Adrenal gland (tissue), 5 donors: ENCODE data around the gene RBM33.

Experiments
- CTCF ChIP-seq, 6 experiments: fragments of 450-650 bp in 4 of 6; fragments of 200-600 bp in 2 of 6; sonication (generic) in 1 of 6; IDR thresholded peaks; 1 replicate in 5 of 6; 2 replicates in 1 of 6; pipeline versions ENCODE4 v1.5.1 to v1.8.0; 2016 to 2021; ENCODE audit warnings: antibody characterized with exemption in 6 of 6, mild to moderate bottlenecking in 2 of 6, moderate library complexity in 1 of 6
- POLR2A ChIP-seq, 2 donors: fragments of 450-650 bp; IDR thresholded peaks; one replicate each; pipeline ENCODE4 v1.6.1; 2017; ENCODE audit warnings: antibody characterized with exemption in 2 of 2, mild to moderate bottlenecking in 2 of 2, moderate library complexity in 1 of 2
- donor health status: DM: no; HTN: no; CAD: no.

DNA sequence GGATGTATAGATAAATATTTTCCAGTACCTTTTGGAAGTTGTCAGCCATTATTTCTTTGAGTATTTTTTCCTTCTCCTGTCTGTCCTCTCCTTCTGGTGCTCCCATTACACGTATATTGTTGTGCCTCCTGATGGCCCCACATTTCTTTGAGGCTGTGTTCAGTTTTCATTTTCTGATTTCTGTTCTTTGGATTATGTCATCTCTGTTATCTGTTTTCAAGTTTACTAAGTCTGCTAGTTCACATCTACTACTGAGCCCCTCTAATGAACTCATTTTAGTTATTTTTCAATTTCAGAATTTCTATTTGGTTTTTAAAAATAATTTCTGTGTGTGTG, 16.3 kb downstream of the RBM33 start:
- TF ChIP-seq CTCF (IDR thresholded peaks at IDR 0.05): no peak
- no peak for TF ChIP-seq POLR2A (IDR thresholded peaks at IDR 0.05)
